Ishikawa (cell line): ENCODE results near the gene HINT2.

Experiments
- CEBPB ChIP-seq: IDR thresholded peaks from 2 replicates; pipeline ENCODE4 v1.6.1; 2012
- CREB1 ChIP-seq: IDR thresholded peaks from 2 replicates; pipeline ENCODE4 v1.6.1; 2012; ENCODE audit warnings: low read depth
- EGR1 ChIP-seq: IDR thresholded peaks from 2 replicates; pipeline ENCODE4 v1.6.1; 2012
- EP300 ChIP-seq: IDR thresholded peaks from 2 replicates; pipeline ENCODE4 v1.6.1; 2012; ENCODE audit warnings: borderline replicate concordance
- FOXM1 ChIP-seq: IDR thresholded peaks from 2 replicates; pipeline ENCODE4 v1.6.1; 2012; ENCODE audit warnings: low read depth, borderline replicate concordance
- MAX ChIP-seq: IDR thresholded peaks from 2 replicates; pipeline ENCODE4 v1.6.1; 2012
- NFIC ChIP-seq: IDR thresholded peaks from 2 replicates; pipeline ENCODE4 v1.6.1; 2012
- RAD21 ChIP-seq: IDR thresholded peaks from 2 replicates; pipeline ENCODE4 v1.6.1; 2012; ENCODE audit warnings: low read depth
- REST ChIP-seq: IDR thresholded peaks from 2 replicates; pipeline ENCODE4 v1.6.1; 2012; ENCODE audit warnings: low read depth, mild to moderate bottlenecking
- TAF1 ChIP-seq: IDR thresholded peaks from 2 replicates; pipeline ENCODE4 v1.6.1; 2012; ENCODE audit warnings: low read depth, mild to moderate bottlenecking
- TCF12 ChIP-seq: IDR thresholded peaks from 2 replicates; pipeline ENCODE4 v1.6.1; 2012; ENCODE audit warnings: low read depth
- TEAD4 ChIP-seq: IDR thresholded peaks from 2 replicates; pipeline ENCODE4 v1.6.1; 2012
- YY1 ChIP-seq: IDR thresholded peaks from 2 replicates; pipeline ENCODE4 v1.6.1; 2012; ENCODE audit warnings: low read depth
- ZBTB7A ChIP-seq: IDR thresholded peaks from 2 replicates; pipeline ENCODE4 v1.6.1; 2012; ENCODE audit warnings: low read depth
- TF ChIP-seq, protein P1 (sequence below): IDR thresholded peaks from 2 replicates; pipeline ENCODE4 v1.6.1; 2012

Gene HINT2

DNA sequence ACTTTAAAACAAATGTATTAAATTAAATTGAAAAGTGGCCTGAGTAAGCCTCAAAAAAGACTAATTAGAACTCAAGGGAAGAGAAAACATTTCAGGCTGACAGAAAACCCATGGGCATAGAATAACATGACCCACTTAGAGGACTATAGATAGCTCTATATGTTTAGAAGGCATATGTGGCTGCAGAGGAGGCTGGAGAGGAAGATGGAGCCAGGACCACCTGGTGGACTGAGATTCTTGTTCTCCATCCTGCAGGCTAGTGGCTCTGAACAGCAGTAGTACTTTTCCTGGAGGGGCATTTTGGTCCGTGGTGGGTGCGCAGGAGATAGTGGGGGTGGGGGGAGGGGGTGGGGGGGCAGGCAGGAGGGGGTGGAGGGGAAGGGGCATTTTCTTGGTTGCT lies 33.8 kb downstream of the HINT2 start:
- TF ChIP-seq FOXM1, result no peak
- no peak for TF ChIP-seq RAD21
- no peak for TF ChIP-seq EGR1
- TF ChIP-seq MAX, result no peak
- TF ChIP-seq EP300, result no peak
- no peak for TF ChIP-seq CEBPB
- no peak for TF ChIP-seq ZBTB7A
- no peak for TF ChIP-seq TEAD4
- TF ChIP-seq TCF12, result no peak
- no peak for TF ChIP-seq CREB1
- TF ChIP-seq, protein P1, sequence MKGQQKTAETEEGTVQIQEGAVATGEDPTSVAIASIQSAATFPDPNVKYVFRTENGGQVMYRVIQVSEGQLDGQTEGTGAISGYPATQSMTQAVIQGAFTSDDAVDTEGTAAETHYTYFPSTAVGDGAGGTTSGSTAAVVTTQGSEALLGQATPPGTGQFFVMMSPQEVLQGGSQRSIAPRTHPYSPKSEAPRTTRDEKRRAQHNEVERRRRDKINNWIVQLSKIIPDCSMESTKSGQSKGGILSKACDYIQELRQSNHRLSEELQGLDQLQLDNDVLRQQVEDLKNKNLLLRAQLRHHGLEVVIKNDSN, result no peak
- no peak for TF ChIP-seq REST
- no peak for TF ChIP-seq YY1
- TF ChIP-seq NFIC, result no peak
- TF ChIP-seq TAF1, result no peak

- no peak for TF ChIP-seq ZBTB7A
- no peak for TF ChIP-seq TAF1
- no peak for TF ChIP-seq TCF12
- TF ChIP-seq RAD21, result no peak
- TF ChIP-seq EP300, result no peak
- TF ChIP-seq EGR1, result no peak
- TF ChIP-seq FOXM1, result no peak
- no peak for TF ChIP-seq NFIC
- TF ChIP-seq, protein P1, result no peak
- no peak for TF ChIP-seq MAX
- TF ChIP-seq REST, result no peak
- no peak for TF ChIP-seq TEAD4
- TF ChIP-seq CREB1, result no peak
Measured at GRCh38 chr9:35778496-35778895, 36.3 kb downstream of the HINT2 start.

- TF ChIP-seq TAF1, result no peak
- TF ChIP-seq RAD21, result no peak
- peak; percentile 84 for TF ChIP-seq NFIC
- TF ChIP-seq, protein P1, result no peak
- TF ChIP-seq FOXM1, result 0 out of 2 replicates have a peak, but pooled peaks have one; percentile 29
- TF ChIP-seq CREB1, result no peak
- no peak for TF ChIP-seq ZBTB7A
- peak; percentile 53; the same call in 1 of the 2 replicates for TF ChIP-seq YY1
- no peak for TF ChIP-seq CEBPB
- TF ChIP-seq EP300, result peak; percentile 62; the same call in 1 of the 2 replicates
- no peak for TF ChIP-seq REST
- peak; percentile 57; the same call in 1 of the 2 replicates for TF ChIP-seq TEAD4
- TF ChIP-seq TCF12, result peak; percentile 81
- no peak for TF ChIP-seq EGR1
- peak; percentile 44; the same call in 1 of the 2 replicates for TF ChIP-seq MAX
Measured at GRCh38 chr9:35776018-35776417, 38.8 kb downstream of the HINT2 start.
